NCI-H2171 (cell line): ENCODE measurements around the gene KIR2DL3.
"Not testable (repeated sequence)": the region's sequence is repeated elsewhere in the genome, so short reads cannot be mapped to it uniquely, and the experiment has no call there.

Experiments used
- DNase-seq: peaks from one replicate; lab custom pipeline; 2025; lab: John Stamatoyannopoulos, UW

KIR2DL3 gene

GRCh38 chr19:54744080-54744479 lies 5.8 kb downstream of the KIR2DL3 start:
- not testable (repeated sequence) for DNase-seq

GRCh38 chr19:54747614-54748322 lies 9.5 kb downstream of the KIR2DL3 start:
- DNase-seq, result not testable (repeated sequence)

GRCh38 chr19:54750276-54750675 lies 12.0 kb downstream of the KIR2DL3 start:
- DNase-seq, result not testable (repeated sequence)

- not testable (repeated sequence) for DNase-seq
These were observed 18.1 kb downstream of the KIR2DL3 start for GRCh38 chr19:54756204-54757110.

- not testable (repeated sequence) for DNase-seq
These were observed 20.3 kb downstream of the KIR2DL3 start for GRCh38 chr19:54758577-54758976.

GRCh38 chr19:54764219-54764618 lies 25.9 kb downstream of the KIR2DL3 start:
- DNase-seq, result not testable (repeated sequence)

GRCh38 chr19:54766464-54766863 lies 28.2 kb downstream of the KIR2DL3 start:
- DNase-seq, result not testable (repeated sequence)

GRCh38 chr19:54769646-54770045 lies 31.3 kb downstream of the KIR2DL3 start, which contains the start of gene KIR2DL1:
TSS of gene KIR2DL1 (plus strand) at chr19:54769793. CDS start at chr19:54769851, 58 bp downstream.
- DNase-seq, result not testable (repeated sequence)

- DNase-seq, result not testable (repeated sequence)
These were observed 32.2 kb downstream of the KIR2DL3 start for GRCh38 chr19:54770511-54770910.

GRCh38 chr19:54771018-54771960 lies 33.0 kb downstream of the KIR2DL3 start:
- not testable (repeated sequence) for DNase-seq

- not testable (repeated sequence) for DNase-seq
These were observed 34.4 kb downstream of the KIR2DL3 start for GRCh38 chr19:54772666-54773065.

GRCh38 chr19:54775095-54775815 lies 36.9 kb downstream of the KIR2DL3 start:
- not testable (repeated sequence) for DNase-seq

- DNase-seq, result not testable (repeated sequence)
These were observed 37.5 kb downstream of the KIR2DL3 start for GRCh38 chr19:54775830-54776229.

GRCh38 chr19:54777851-54778250 lies 39.5 kb downstream of the KIR2DL3 start:
- not testable (repeated sequence) for DNase-seq

- DNase-seq, result not testable (repeated sequence)
These were observed 40.6 kb downstream of the KIR2DL3 start for GRCh38 chr19:54778896-54779295.

- DNase-seq, result not testable (repeated sequence)
These were observed 44.6 kb downstream of the KIR2DL3 start for GRCh38 chr19:54782916-54783315.

GRCh38 chr19:54786091-54786723 lies 47.9 kb downstream of the KIR2DL3 start:
- not testable (repeated sequence) for DNase-seq

GRCh38 chr19:54788154-54788553 lies 49.8 kb downstream of the KIR2DL3 start:
- not testable (repeated sequence) for DNase-seq

GRCh38 chr19:54790711-54791110 lies 52.4 kb downstream of the KIR2DL3 start:
- no peak for DNase-seq

GRCh38 chr19:54791476-54791875 lies 53.2 kb downstream of the KIR2DL3 start:
- no peak for DNase-seq
